Activated T-cell treated with anti-CD3 and anti-CD28 coated beads, Interleukin-2, amount 50 U/mL, for 72 hours (primary cell): ENCODE results near the gene SPC24. TPM values are rescaled to one million over a fixed set of nuclear protein-coding genes. Genes with fewer than 3 reads are reported as not detected.

Experiments
- ATAC-seq, 2 donors: fragments of 150-1000 bp; cut with Tn5 transposase; replicated peaks in 1 of 2; 2 replicates each; pipeline ENCODE4 v1.10.0; 2021; ENCODE audit warnings: moderate library complexity in 2 of 2, mild to moderate bottlenecking in 1 of 2
- DNase-seq, 2 donors: peaks; one replicate each; pipeline ENCODE4 v3.0.0; 2021 to 2022; ENCODE audit warnings: mixed read lengths in 1 of 2
- H3K27ac Mint-ChIP-seq: one replicate; pipeline ENCODE4 v1.8.0; 2022; ENCODE audit warnings: mild to moderate bottlenecking, moderate library complexity, mixed read lengths
- H3K27me3 Mint-ChIP-seq: one replicate; pipeline ENCODE4 v1.8.0; 2022; ENCODE audit warnings: low read depth, mixed read lengths
- H3K36me3 Mint-ChIP-seq, 2 donors: one replicate each; pipeline ENCODE4 v1.8.0; 2022; ENCODE audit warnings: mixed read lengths in 2 of 2, mild to moderate bottlenecking in 1 of 2; ENCODE audit not compliant: insufficient read depth in 2 of 2
- H3K4me1 Mint-ChIP-seq: one replicate; pipeline ENCODE4 v1.8.0; 2022; ENCODE audit warnings: low read depth, mixed read lengths
- H3K4me3 Mint-ChIP-seq, 2 donors: one replicate each; pipeline ENCODE4 v1.8.0; 2022; ENCODE audit warnings: mild to moderate bottlenecking in 2 of 2, mixed read lengths in 2 of 2, moderate library complexity in 2 of 2
- H3K9me3 Mint-ChIP-seq, 2 donors: one replicate each; pipeline ENCODE4 v1.8.0; 2022; ENCODE audit warnings: mixed read lengths in 2 of 2
- total RNA-seq, 2 donors: library from RNA; stranded (reverse); gene quantifications; one replicate each; pipeline ENCODE4 v1.2.3, GENCODE V29; 2022

SPC24 gene
- 10 to 100 TPM; 43.6 to 46.8 TPM for total RNA-seq

- peaks cover 28% of the 10 kb centered on the region for H3K4me1 Mint-ChIP-seq
- H3K4me3 Mint-ChIP-seq, result peak within 1 kb of the TSS; percentile 84
- H3K9me3 Mint-ChIP-seq, result no peaks in the 10 kb centered on the region
- H3K36me3 Mint-ChIP-seq, result peaks cover 6 to 15% of the 10 kb centered on the region in 2 donors
- peak; percentile 92 to 97 for DNase-seq
- peak within 1 kb of the TSS; percentile 67 for H3K27ac Mint-ChIP-seq
- no peaks in the 10 kb centered on the region for H3K27me3 Mint-ChIP-seq
- peak; percentile 99 for ATAC-seq
Measured at GRCh38 chr19:11155373-11156120, at the start of gene SPC24. SPC24 (minus strand) TSS chr19:11155782; CDS start chr19:11155776, 6 bp downstream.

- H3K36me3 Mint-ChIP-seq, result peaks cover 0 to 3% of the 10 kb centered on the region in 2 donors
- no peak overlapping the region for H3K4me3 Mint-ChIP-seq
- H3K9me3 Mint-ChIP-seq, result peaks cover 0 to 2% of the 10 kb centered on the region in 2 donors
- ATAC-seq, result no peak
- H3K27ac Mint-ChIP-seq, result no peak overlapping the region
- DNase-seq, result peak in 1 of 2 donors; percentile 10
- peaks cover 10% of the 10 kb centered on the region for H3K4me1 Mint-ChIP-seq
- H3K27me3 Mint-ChIP-seq, result no peaks in the 10 kb centered on the region
Measured at GRCh38 chr19:11204943-11205349, 49.4 kb upstream of the SPC24 start.

- no peak overlapping the region for H3K4me3 Mint-ChIP-seq
- H3K27me3 Mint-ChIP-seq, result no peaks in the 10 kb centered on the region
- peaks cover 0 to 2% of the 10 kb centered on the region in 2 donors for H3K36me3 Mint-ChIP-seq
- H3K27ac Mint-ChIP-seq, result no peak overlapping the region
- peaks cover 10% of the 10 kb centered on the region for H3K4me1 Mint-ChIP-seq
- no peak for DNase-seq
- no peak for ATAC-seq
- H3K9me3 Mint-ChIP-seq, result no peaks in the 10 kb centered on the region
Measured at GRCh38 chr19:11204076-11204602, 48.6 kb upstream of the SPC24 start.

- H3K9me3 Mint-ChIP-seq, result no peaks in the 10 kb centered on the region
- no peaks in the 10 kb centered on the region for H3K27me3 Mint-ChIP-seq
- peak; percentile 56 to 65 for ATAC-seq
- no peaks in the 10 kb centered on the region for H3K36me3 Mint-ChIP-seq
- peaks cover 10% of the 10 kb centered on the region for H3K4me1 Mint-ChIP-seq
- no peak overlapping the region for H3K27ac Mint-ChIP-seq
- peak; percentile 54 to 57 for DNase-seq
- no peak overlapping the region for H3K4me3 Mint-ChIP-seq
Measured at GRCh38 chr19:11203194-11204075, 47.9 kb upstream of the SPC24 start.

GRCh38 chr19:11202488-11203193 lies 47.1 kb upstream of the SPC24 start:
- Mint-ChIP-seq H3K4me1 (peaks cover 10% of the 10 kb centered on the region), H3K4me3 (no peak overlapping the region), H3K27ac (no peak overlapping the region), H3K27me3 (no peaks in the 10 kb centered on the region), H3K36me3 (no peaks in the 10 kb centered on the region), H3K9me3 (no peaks in the 10 kb centered on the region)
- ATAC-seq, result no peak
- DNase-seq, result no peak

- Mint-ChIP-seq H3K9me3 (no peaks in the 10 kb centered on the region), H3K4me1 (peaks cover 10% of the 10 kb centered on the region), H3K27me3 (peaks cover under 1% of the 10 kb centered on the region), H3K4me3 (no peak overlapping the region), H3K36me3 (no peaks in the 10 kb centered on the region), H3K27ac (no peak overlapping the region)
- ATAC-seq (no peak), DNase-seq (no peak)
Measured at GRCh38 chr19:11201791-11202190, 46.2 kb upstream of the SPC24 start.

GRCh38 chr19:11200931-11201330 lies 45.3 kb upstream of the SPC24 start:
- DNase-seq, result no peak
- peaks cover 16% of the 10 kb centered on the region for H3K4me1 Mint-ChIP-seq
- no peak for ATAC-seq
- no peaks in the 10 kb centered on the region for H3K9me3 Mint-ChIP-seq
- no peaks in the 10 kb centered on the region for H3K36me3 Mint-ChIP-seq
- peaks cover 9% of the 10 kb centered on the region for H3K27me3 Mint-ChIP-seq
- no peak overlapping the region for H3K4me3 Mint-ChIP-seq
- no peak overlapping the region for H3K27ac Mint-ChIP-seq

- DNase-seq (no peak), ATAC-seq (no peak)
- Mint-ChIP-seq H3K27me3 (peaks cover 16% of the 10 kb centered on the region), H3K36me3 (no peaks in the 10 kb centered on the region), H3K9me3 (no peaks in the 10 kb centered on the region), H3K4me1 (peaks cover 16% of the 10 kb centered on the region), H3K4me3 (no peak overlapping the region), H3K27ac (no peak overlapping the region)
Measured at GRCh38 chr19:11200015-11200574, 44.5 kb upstream of the SPC24 start.

- H3K27me3 Mint-ChIP-seq, result peaks cover 16% of the 10 kb centered on the region
- H3K27ac Mint-ChIP-seq, result no peak overlapping the region
- H3K4me1 Mint-ChIP-seq, result peaks cover 10% of the 10 kb centered on the region
- no peak overlapping the region for H3K4me3 Mint-ChIP-seq
- ATAC-seq, result no peak
- DNase-seq, result no peak
- H3K36me3 Mint-ChIP-seq, result no peaks in the 10 kb centered on the region
- no peaks in the 10 kb centered on the region for H3K9me3 Mint-ChIP-seq
Measured at GRCh38 chr19:11199517-11199916, 43.9 kb upstream of the SPC24 start.

- Mint-ChIP-seq H3K4me1 (peaks cover 6% of the 10 kb centered on the region), H3K27me3 (peaks cover 16% of the 10 kb centered on the region), H3K27ac (no peak overlapping the region), H3K9me3 (no peaks in the 10 kb centered on the region), H3K4me3 (peak overlapping the region in 1 of 2 donors; percentile 22), H3K36me3 (no peaks in the 10 kb centered on the region)
- DNase-seq (no peak), ATAC-seq (no peak)
Measured at GRCh38 chr19:11198769-11199424, 43.3 kb upstream of the SPC24 start.

GRCh38 chr19:11198175-11198534 lies 42.6 kb upstream of the SPC24 start:
- Mint-ChIP-seq H3K9me3 (no peaks in the 10 kb centered on the region), H3K36me3 (no peaks in the 10 kb centered on the region), H3K27ac (no peak overlapping the region), H3K27me3 (peaks cover 16% of the 10 kb centered on the region), H3K4me3 (peak overlapping the region; percentile 71 to 82), H3K4me1 (peaks cover 6% of the 10 kb centered on the region)
- DNase-seq, result no peak
- ATAC-seq, result no peak
